H1 (cell line): Measurements from ENCODE around the gene DGCR6L. TPM values are rescaled to one million over a fixed set of nuclear protein-coding genes. Genes with fewer than 3 reads are reported as not detected.

Experiments used
- CTCF ChIA-PET: fragments of 300-600 bp; sonication (Branson Sonifier 250); formaldehyde crosslinking; loops from one replicate; lab custom pipeline; 2021; ENCODE audit not compliant: partially characterized antibody; lab: Charles Lee
- POLR2A ChIA-PET: fragments of 300-600 bp; sonication (Branson Sonifier 250); formaldehyde crosslinking; loops from one replicate; lab custom pipeline; 2021; ENCODE audit warnings: inconsistent platforms; ENCODE audit not compliant: partially characterized antibody; lab: Charles Lee
- DNase-seq, 2 experiments: peaks; one replicate each; pipeline versions ENCODE4 v3.0.0 to v3.0.0-alpha.2; 2010 to 2022; ENCODE audit warnings: low spot score in 2 of 2, low read depth in 1 of 2, mixed read lengths in 1 of 2
- FAIRE-seq: peaks from 2 replicates; lab custom pipeline; 2011; peaks lifted over from hg19 to GRCh38; lab: Jason Lieb, UNC
- H2AFZ ChIP-seq: 2 replicates; pipeline ENCODE4 v1.8.1; 2012; ENCODE audit warnings: low read length, inconsistent platforms
- H2AK5ac ChIP-seq: 2 replicates; pipeline ENCODE4 v1.6.1; 2013; ENCODE audit warnings: low read depth, low read length
- H2BK120ac ChIP-seq: replicated peaks from 2 replicates; pipeline ENCODE3; 2013; ENCODE audit warnings: low read depth, low read length, inconsistent platforms
- H2BK12ac ChIP-seq: 2 replicates; pipeline ENCODE4 v1.6.1; 2013; ENCODE audit warnings: low read depth, low read length
- H2BK15ac ChIP-seq: 2 replicates; pipeline ENCODE4 v1.6.1; 2013; ENCODE audit warnings: low read length
- H2BK20ac ChIP-seq: 2 replicates; pipeline ENCODE4 v1.6.1; 2013; ENCODE audit warnings: low read length
- H2BK5ac ChIP-seq: 2 replicates; pipeline ENCODE4 v1.6.1; 2013; ENCODE audit warnings: low read depth, low read length
- H3K14ac ChIP-seq: 2 replicates; pipeline ENCODE4 v1.6.1; 2013; ENCODE audit warnings: inconsistent platforms; ENCODE audit not compliant: insufficient read length
- H3K18ac ChIP-seq: 2 replicates; pipeline ENCODE4 v1.6.1; 2013; ENCODE audit warnings: low read length; ENCODE audit errors: extremely low read depth
- H3K23ac ChIP-seq: 2 replicates; pipeline ENCODE4 v1.6.1; 2013; ENCODE audit warnings: inconsistent platforms; ENCODE audit not compliant: insufficient read length
- H3K23me2 ChIP-seq: 2 replicates; pipeline ENCODE4 v1.6.1; 2013; ENCODE audit warnings: low read depth, low read length
- H3K27ac ChIP-seq: 2 replicates; pipeline ENCODE4 v1.6.1; 2011; ENCODE audit warnings: low read depth, low read length, inconsistent platforms
- H3K27me3 ChIP-seq, 4 experiments: replicated peaks in 1 of 4; 1 replicate in 1 of 4; 2 replicates in 3 of 4; pipeline versions ENCODE4 v1.6.1 to v1.8.1; 2011 to 2013; ENCODE audit warnings: low read length in 3 of 4, mild to moderate bottlenecking in 3 of 4, inconsistent platforms in 2 of 4, mixed read lengths in 2 of 4, moderate library complexity in 1 of 4; ENCODE audit not compliant: control insufficient read depth in 3 of 4, insufficient read depth in 3 of 4; ENCODE audit errors: extremely low read depth in 1 of 4
- H3K36me3 ChIP-seq, 4 experiments: 2 replicates each; pipeline versions ENCODE4 v1.6.1 to v1.8.1; 2011 to 2013; ENCODE audit warnings: mild to moderate bottlenecking in 4 of 4, low read length in 3 of 4, moderate library complexity in 2 of 4, control low read depth in 1 of 4, inconsistent platforms in 1 of 4; ENCODE audit not compliant: insufficient read depth in 4 of 4, control insufficient read depth in 2 of 4
- H3K4ac ChIP-seq: replicated peaks from 2 replicates; pipeline ENCODE3; 2013; ENCODE audit warnings: low read length, low read depth, mixed read lengths, inconsistent platforms; ENCODE audit not compliant: insufficient read length
- H3K4me1 ChIP-seq, 4 experiments: replicated peaks in 1 of 4; 1 replicate in 1 of 4; 2 replicates in 3 of 4; pipeline versions ENCODE4 v1.6.1 to v1.8.1; 2011 to 2013; ENCODE audit warnings: low read length in 3 of 4, inconsistent platforms in 2 of 4, mixed read lengths in 1 of 4; ENCODE audit not compliant: insufficient read depth in 4 of 4, control insufficient read depth in 3 of 4
- H3K4me2 ChIP-seq, 2 experiments: 2 replicates each; pipeline versions ENCODE4 v1.6.1 to v1.8.1; 2011 to 2013; ENCODE audit warnings: low read depth in 2 of 2, low read length in 2 of 2, control low read depth in 1 of 2, inconsistent platforms in 1 of 2, mild to moderate bottlenecking in 1 of 2; ENCODE audit not compliant: insufficient read depth in 1 of 2
- H3K4me3 ChIP-seq, 4 experiments: fragments of 200-600, 300-600 bp in 1 of 4; sonication (generic), shearing (Covaris generic), sonication (Bioruptor Twin) in 1 of 4; 2 replicates each; pipeline versions ENCODE4 v1.5.1 to v1.8.1; 2011 to 2016; ENCODE audit warnings: low read length in 4 of 4, low read depth in 3 of 4, control low read depth in 2 of 4, inconsistent platforms in 2 of 4, mild to moderate bottlenecking in 2 of 4, mixed read lengths in 1 of 4, moderate library complexity in 1 of 4; ENCODE audit not compliant: insufficient read depth in 2 of 4; ENCODE audit errors: extremely low read depth in 1 of 4
- H3K56ac ChIP-seq: replicated peaks from 2 replicates; pipeline ENCODE3; 2013; ENCODE audit warnings: low read depth, mild to moderate bottlenecking, mixed read lengths, low read length, inconsistent platforms; ENCODE audit not compliant: insufficient read length
- H3K79me1 ChIP-seq: 2 replicates; pipeline ENCODE4 v1.6.1; 2013; ENCODE audit warnings: low read depth, low read length, control low read depth
- H3K79me2 ChIP-seq, 2 experiments: 2 replicates each; pipeline versions ENCODE4 v1.6.1 to v1.8.1; 2012 to 2013; ENCODE audit warnings: low read length in 2 of 2, mild to moderate bottlenecking in 2 of 2, inconsistent platforms in 1 of 2; ENCODE audit not compliant: insufficient read depth in 2 of 2, control insufficient read depth in 1 of 2
- H3K9ac ChIP-seq, 4 experiments: replicated peaks in 1 of 4; 1 replicate in 1 of 4; 2 replicates in 3 of 4; pipeline versions ENCODE4 v1.6.1 to v1.8.1; 2011 to 2013; ENCODE audit warnings: low read depth in 3 of 4, low read length in 3 of 4, control low read depth in 2 of 4, mild to moderate bottlenecking in 2 of 4, moderate library complexity in 2 of 4, inconsistent platforms in 1 of 4; ENCODE audit errors: extremely low read depth in 1 of 4
- H3K9me3 ChIP-seq, 2 experiments: 2 replicates each; pipeline versions ENCODE4 v1.6.1 to v1.8.1; 2012 to 2013; ENCODE audit warnings: mild to moderate bottlenecking in 2 of 2, moderate library complexity in 2 of 2, control low read depth in 1 of 2, inconsistent platforms in 1 of 2, low read depth in 1 of 2, low read length in 1 of 2, mixed read lengths in 1 of 2; ENCODE audit not compliant: insufficient read depth in 2 of 2
- H4K20me1 ChIP-seq, 2 experiments: replicated peaks in 1 of 2; 2 replicates each; pipeline versions ENCODE3 to v1.8.1; 2011 to 2013; ENCODE audit warnings: inconsistent platforms in 2 of 2, low read length in 2 of 2, mild to moderate bottlenecking in 1 of 2; ENCODE audit not compliant: insufficient read depth in 2 of 2, control insufficient read depth in 1 of 2
- H4K5ac ChIP-seq: 2 replicates; pipeline ENCODE4 v1.6.1; 2013; ENCODE audit warnings: low read length, low read depth, mixed read lengths, inconsistent platforms; ENCODE audit not compliant: insufficient read length
- H4K8ac ChIP-seq: 2 replicates; pipeline ENCODE4 v1.8.0; 2013; ENCODE audit warnings: mild to moderate bottlenecking, moderate library complexity, low read length, inconsistent platforms; ENCODE audit not compliant: insufficient read depth; ENCODE audit errors: extremely low read depth
- H4K91ac ChIP-seq: replicated peaks from 2 replicates; pipeline ENCODE3; 2013; ENCODE audit warnings: low read length, mixed read lengths, inconsistent platforms; ENCODE audit not compliant: insufficient read length
- ATF2 ChIP-seq: IDR thresholded peaks from 2 replicates; pipeline ENCODE4 v1.6.1; 2012; ENCODE audit warnings: low read length, inconsistent platforms
- BCL11A ChIP-seq, 2 experiments: IDR thresholded peaks; one replicate each; pipeline ENCODE4 v1.6.1; 2011; ENCODE audit warnings: low read depth in 2 of 2, low read length in 2 of 2, mild to moderate bottlenecking in 2 of 2
- GTF2F1 ChIP-seq: IDR thresholded peaks from 2 replicates; pipeline ENCODE4 v1.6.1; 2012; ENCODE audit warnings: low read depth, low read length, improper control_type of control experiment, borderline replicate concordance
- JUND ChIP-seq: IDR thresholded peaks from 2 replicates; pipeline ENCODE4 v1.6.1; 2011; ENCODE audit warnings: mild to moderate bottlenecking, improper control_type of control experiment, low read length
- POLR2AphosphoS5 ChIP-seq: IDR thresholded peaks from 2 replicates; pipeline ENCODE4 v1.6.1; 2011; ENCODE audit warnings: low read depth, low read length
- SAP30 ChIP-seq: fragments of 300-600 bp; sonication (generic); IDR thresholded peaks from 2 replicates; pipeline ENCODE4 v1.7.1; 2012; ENCODE audit warnings: low read length, moderate library complexity, mild to moderate bottlenecking, inconsistent platforms; ENCODE audit not compliant: insufficient read depth, insufficient replicate concordance
- ZNF274 ChIP-seq: IDR thresholded peaks from 2 replicates; pipeline ENCODE4 v1.7.0; 2012; ENCODE audit warnings: low read length, borderline replicate concordance; ENCODE audit errors: extremely low read depth
- WGBS, 2 experiments: shearing (Covaris generic) in 1 of 2; methylation state at CpG; one replicate each; pipeline versions ENCODE4 v1.1.6 to v1.1.7; 2013 to 2015; ENCODE audit warnings: low lambda C conversion rate in 2 of 2, mixed read lengths in 2 of 2, inconsistent platforms in 1 of 2, low coverage in 1 of 2, missing lambda C conversion rate in 1 of 2; ENCODE audit not compliant: insufficient replicate concordance in 2 of 2, insufficient coverage in 1 of 2, insufficient read length in 1 of 2; ENCODE audit errors: extremely low coverage in 1 of 2, missing lambda C conversion rate in 1 of 2; 5-methylcytosine and 5-hydroxymethylcytosine counted together
- polyA plus RNA-seq, 7 experiments: library from polyadenylated mRNA; depleted of rRNA in 3 of 7; stranded (reverse) in 5 of 7; unstranded in 2 of 7; fragments of >200 nt in 5 of 7; fragments of 200-250 nt in 2 of 7; gene quantifications; 1 replicate in 5 of 7; 2 replicates in 1 of 7; 4 replicates in 1 of 7; pipeline versions ENCODE4 v1.2.1 to v1.2.3, GENCODE V29; 2011 to 2013; ENCODE audit warnings: missing spikeins in 2 of 7, mixed read lengths in 2 of 7
- total RNA-seq: library from RNA; stranded (reverse); fragmentation: NEBNext Ultra II Directional; extraction: Animal tissue kit (Norgen Biotek cat#: 25700); gene quantifications from 2 replicates; pipeline ENCODE4 v1.2.1, GENCODE V29; 2021
- TF ChIP-seq, protein P1 (sequence below), 3 experiments: IDR thresholded peaks; 1 replicate in 2 of 3; 2 replicates in 1 of 3; pipeline versions ENCODE4 v1.5.1 to v1.6.1; 2011; ENCODE audit warnings: low read length in 3 of 3, mild to moderate bottlenecking in 3 of 3, inconsistent platforms in 2 of 3, low read depth in 1 of 3, moderate library complexity in 1 of 3; ENCODE audit not compliant: insufficient read depth in 1 of 3; ENCODE audit errors: control extremely low read depth in 1 of 3

The DGCR6L gene
- total and polyA plus RNA-seq, 2 of the 8 experiments (the other 6 are each of a cell fraction or from before 2014, with no cell fraction given), result 43.6 to 72.6 TPM

DNA sequence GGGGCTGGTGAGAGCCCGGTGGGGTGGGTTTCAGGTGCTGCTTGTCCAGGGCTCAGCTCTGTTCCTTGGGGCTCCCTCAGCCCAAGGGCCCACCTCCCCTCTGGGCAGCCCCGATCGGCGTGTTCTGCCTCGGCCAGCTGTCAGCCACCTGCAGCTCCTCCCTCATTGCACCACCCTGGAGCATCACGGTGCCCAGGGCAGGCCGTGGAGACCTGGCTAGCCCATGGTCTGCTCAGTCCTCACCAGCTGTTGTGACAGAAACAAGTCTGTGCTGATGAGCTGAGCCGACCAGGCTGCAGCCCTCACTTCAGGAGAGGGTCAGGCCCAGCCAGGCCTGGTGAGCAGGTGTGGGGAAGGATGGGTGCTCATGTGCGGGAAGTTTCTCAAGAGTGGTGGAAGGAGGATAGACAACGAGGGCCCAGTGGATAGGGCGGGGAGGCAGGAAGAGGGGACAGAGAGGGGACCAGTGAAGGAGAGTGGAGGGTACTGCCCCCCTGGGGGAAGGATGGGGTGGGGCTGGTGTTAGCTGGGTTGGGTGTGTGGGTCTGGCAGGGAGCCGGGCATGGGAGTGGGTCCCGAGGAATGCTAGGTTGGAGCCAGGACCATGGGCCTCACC is 35.3 kb downstream of the DGCR6L start:
- Histone ChIP-seq H3K27ac (no peak overlapping the region), H2BK12ac (no peak overlapping the region), H4K8ac (0 out of 2 replicates have a peak overlapping the region, but pooled peaks have one; percentile 25), H4K91ac (no peak overlapping the region), H3K4ac (no peak overlapping the region), H2AFZ (no peak overlapping the region), H3K36me3 (no peaks in the 10 kb centered on the region), H2AK5ac (no peak overlapping the region), H2BK120ac (no peak overlapping the region), H3K4me2 (no peak overlapping the region), H3K4me1 (no peaks in the 10 kb centered on the region), H4K5ac (no peak overlapping the region), H3K79me1 (no peaks in the 10 kb centered on the region), H3K27me3 (no peaks in the 10 kb centered on the region), H3K9me3 (no peaks in the 10 kb centered on the region), H2BK5ac (peak overlapping the region; percentile 9; the same call in 1 of the 2 replicates), H2BK15ac (no peak overlapping the region), H3K79me2 (no peaks in the 10 kb centered on the region), H3K14ac (no peak overlapping the region), H3K23me2 (no peaks in the 10 kb centered on the region), H2BK20ac (no peak overlapping the region), H3K9ac (no peak overlapping the region), H3K23ac (no peak overlapping the region), H3K4me3 (no peak overlapping the region), H4K20me1 (no peaks in the 10 kb centered on the region), H3K56ac (no peak overlapping the region), H3K18ac (no peak overlapping the region)
- CTCF ChIA-PET, result interaction anchor here (0.7 to 11.5 kb wide), 22 partner anchors 10 to 129 kb away, joined by 3 to 98 read pairs (median 5); no protein-coding TSS in a partner anchor
- 86% methylated on average over 11 of the region's 13 CpGs; no CpG with 5 or more reads in 1 of the 2 experiments for WGBS, 2 experiments
- DNase-seq, result no peak
- POLR2A ChIA-PET, result interaction anchor here (1.5 kb wide), 1 partner anchor 154 kb away, joined by 6 read pairs; no protein-coding TSS in a partner anchor
- FAIRE-seq, result no peak
- TF ChIP-seq, protein P1, sequence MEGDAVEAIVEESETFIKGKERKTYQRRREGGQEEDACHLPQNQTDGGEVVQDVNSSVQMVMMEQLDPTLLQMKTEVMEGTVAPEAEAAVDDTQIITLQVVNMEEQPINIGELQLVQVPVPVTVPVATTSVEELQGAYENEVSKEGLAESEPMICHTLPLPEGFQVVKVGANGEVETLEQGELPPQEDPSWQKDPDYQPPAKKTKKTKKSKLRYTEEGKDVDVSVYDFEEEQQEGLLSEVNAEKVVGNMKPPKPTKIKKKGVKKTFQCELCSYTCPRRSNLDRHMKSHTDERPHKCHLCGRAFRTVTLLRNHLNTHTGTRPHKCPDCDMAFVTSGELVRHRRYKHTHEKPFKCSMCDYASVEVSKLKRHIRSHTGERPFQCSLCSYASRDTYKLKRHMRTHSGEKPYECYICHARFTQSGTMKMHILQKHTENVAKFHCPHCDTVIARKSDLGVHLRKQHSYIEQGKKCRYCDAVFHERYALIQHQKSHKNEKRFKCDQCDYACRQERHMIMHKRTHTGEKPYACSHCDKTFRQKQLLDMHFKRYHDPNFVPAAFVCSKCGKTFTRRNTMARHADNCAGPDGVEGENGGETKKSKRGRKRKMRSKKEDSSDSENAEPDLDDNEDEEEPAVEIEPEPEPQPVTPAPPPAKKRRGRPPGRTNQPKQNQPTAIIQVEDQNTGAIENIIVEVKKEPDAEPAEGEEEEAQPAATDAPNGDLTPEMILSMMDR (IDR thresholded peaks at IDR 0.05; ENCODE audit: control extremely low read depth in 1 of 3, insufficient read depth in 1 of 3, low read depth in 1 of 3, low read length in 3 of 3), result no peak
- TF ChIP-seq SAP30, result no peak
- no peak for TF ChIP-seq POLR2AphosphoS5
- no peak for TF ChIP-seq ATF2
- TF ChIP-seq ZNF274, result no peak
- no peak for TF ChIP-seq GTF2F1
- no peak for TF ChIP-seq JUND
- no peak for TF ChIP-seq BCL11A (IDR thresholded peaks at IDR 0.05; ENCODE audit: low read depth in 2 of 2, low read length in 2 of 2)
